Nephron progenitor cell (in vitro differentiated cells): ENCODE measurements around the gene TEN1.
A peak's percentile ranks its signal among the peaks of the same experiment; 100 is the strongest.

Experiments used
- DNase-seq: peaks from one replicate; pipeline ENCODE4 v3.0.0; 2021
- H3K27ac Mint-ChIP-seq: 2 replicates; pipeline ENCODE4 v1.8.0; 2021; ENCODE audit warnings: mild to moderate bottlenecking, moderate library complexity, mixed read lengths
- H3K27me3 Mint-ChIP-seq: 2 replicates; pipeline ENCODE4 v1.8.0; 2021; ENCODE audit warnings: mild to moderate bottlenecking, low read depth, mixed read lengths; ENCODE audit not compliant: poor library complexity
- H3K36me3 Mint-ChIP-seq: 2 replicates; pipeline ENCODE4 v1.8.0; 2021; ENCODE audit warnings: low read depth, mixed read lengths
- H3K4me1 Mint-ChIP-seq: 2 replicates; pipeline ENCODE4 v1.8.0; 2021; ENCODE audit warnings: mixed read lengths
- H3K4me3 Mint-ChIP-seq: 2 replicates; pipeline ENCODE4 v1.8.0; 2021; ENCODE audit warnings: mild to moderate bottlenecking, moderate library complexity, mixed read lengths
- H3K9me3 Mint-ChIP-seq: 2 replicates; pipeline ENCODE4 v1.8.0; 2021; ENCODE audit warnings: mild to moderate bottlenecking, moderate library complexity, mixed read lengths
- TF ChIP-seq, protein P1 (sequence below): fragments of 200-600 bp; sonication (generic); IDR thresholded peaks from 2 replicates; pipeline ENCODE4 v1.5.0; 2021; ENCODE audit warnings: antibody characterized with exemption

TEN1 gene

DNA sequence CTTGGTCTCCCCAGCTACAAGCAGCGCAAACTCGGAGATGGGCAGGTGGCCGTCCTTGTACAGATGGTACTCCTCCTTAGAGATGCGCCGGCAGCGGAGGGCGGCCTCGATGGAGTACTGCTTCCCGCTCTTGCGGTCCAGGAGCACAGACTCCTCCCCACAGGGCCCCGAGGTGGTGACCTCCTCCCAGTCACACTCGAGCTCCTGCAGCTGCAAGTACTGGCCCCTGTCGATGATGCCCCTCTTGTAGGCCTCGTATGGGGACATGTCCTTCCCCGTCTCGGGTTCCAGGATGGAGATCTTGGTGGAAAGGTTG, 28.8 kb downstream of the TEN1 start:
- peaks cover 1% of the 10 kb centered on the region for H3K27me3 Mint-ChIP-seq
- peaks cover 8% of the 10 kb centered on the region for H3K36me3 Mint-ChIP-seq
- H3K9me3 Mint-ChIP-seq: no peaks in the 10 kb centered on the region
- TF ChIP-seq, protein P1, sequence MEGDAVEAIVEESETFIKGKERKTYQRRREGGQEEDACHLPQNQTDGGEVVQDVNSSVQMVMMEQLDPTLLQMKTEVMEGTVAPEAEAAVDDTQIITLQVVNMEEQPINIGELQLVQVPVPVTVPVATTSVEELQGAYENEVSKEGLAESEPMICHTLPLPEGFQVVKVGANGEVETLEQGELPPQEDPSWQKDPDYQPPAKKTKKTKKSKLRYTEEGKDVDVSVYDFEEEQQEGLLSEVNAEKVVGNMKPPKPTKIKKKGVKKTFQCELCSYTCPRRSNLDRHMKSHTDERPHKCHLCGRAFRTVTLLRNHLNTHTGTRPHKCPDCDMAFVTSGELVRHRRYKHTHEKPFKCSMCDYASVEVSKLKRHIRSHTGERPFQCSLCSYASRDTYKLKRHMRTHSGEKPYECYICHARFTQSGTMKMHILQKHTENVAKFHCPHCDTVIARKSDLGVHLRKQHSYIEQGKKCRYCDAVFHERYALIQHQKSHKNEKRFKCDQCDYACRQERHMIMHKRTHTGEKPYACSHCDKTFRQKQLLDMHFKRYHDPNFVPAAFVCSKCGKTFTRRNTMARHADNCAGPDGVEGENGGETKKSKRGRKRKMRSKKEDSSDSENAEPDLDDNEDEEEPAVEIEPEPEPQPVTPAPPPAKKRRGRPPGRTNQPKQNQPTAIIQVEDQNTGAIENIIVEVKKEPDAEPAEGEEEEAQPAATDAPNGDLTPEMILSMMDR: no peak
- no peak overlapping the region for H3K27ac Mint-ChIP-seq
- DNase-seq: no peak
- no peak overlapping the region for H3K4me3 Mint-ChIP-seq
- H3K4me1 Mint-ChIP-seq: peaks cover 16% of the 10 kb centered on the region

DNA sequence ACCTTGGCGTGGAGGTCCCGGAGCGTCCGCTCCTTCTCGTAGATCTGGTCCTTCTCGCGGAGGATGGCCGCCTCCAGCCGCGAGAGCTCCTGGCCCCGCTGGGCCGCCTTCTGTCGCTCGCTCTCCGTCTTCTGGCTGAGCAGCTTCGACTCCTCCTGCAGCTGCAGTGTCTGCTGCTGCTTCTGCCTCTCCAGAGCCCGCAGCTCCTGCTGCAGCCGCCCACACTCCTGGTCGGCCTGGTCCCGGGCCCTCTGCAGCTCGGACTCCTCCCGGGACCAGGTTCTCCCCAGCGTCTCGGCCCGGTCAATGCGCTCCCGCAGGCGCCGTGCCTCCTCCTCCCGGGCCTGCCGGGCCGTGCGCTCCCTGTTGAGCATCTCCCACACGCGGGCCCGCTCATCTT, 29.2 kb downstream of the TEN1 start:
- H3K36me3 Mint-ChIP-seq: peaks cover 8% of the 10 kb centered on the region

DNA sequence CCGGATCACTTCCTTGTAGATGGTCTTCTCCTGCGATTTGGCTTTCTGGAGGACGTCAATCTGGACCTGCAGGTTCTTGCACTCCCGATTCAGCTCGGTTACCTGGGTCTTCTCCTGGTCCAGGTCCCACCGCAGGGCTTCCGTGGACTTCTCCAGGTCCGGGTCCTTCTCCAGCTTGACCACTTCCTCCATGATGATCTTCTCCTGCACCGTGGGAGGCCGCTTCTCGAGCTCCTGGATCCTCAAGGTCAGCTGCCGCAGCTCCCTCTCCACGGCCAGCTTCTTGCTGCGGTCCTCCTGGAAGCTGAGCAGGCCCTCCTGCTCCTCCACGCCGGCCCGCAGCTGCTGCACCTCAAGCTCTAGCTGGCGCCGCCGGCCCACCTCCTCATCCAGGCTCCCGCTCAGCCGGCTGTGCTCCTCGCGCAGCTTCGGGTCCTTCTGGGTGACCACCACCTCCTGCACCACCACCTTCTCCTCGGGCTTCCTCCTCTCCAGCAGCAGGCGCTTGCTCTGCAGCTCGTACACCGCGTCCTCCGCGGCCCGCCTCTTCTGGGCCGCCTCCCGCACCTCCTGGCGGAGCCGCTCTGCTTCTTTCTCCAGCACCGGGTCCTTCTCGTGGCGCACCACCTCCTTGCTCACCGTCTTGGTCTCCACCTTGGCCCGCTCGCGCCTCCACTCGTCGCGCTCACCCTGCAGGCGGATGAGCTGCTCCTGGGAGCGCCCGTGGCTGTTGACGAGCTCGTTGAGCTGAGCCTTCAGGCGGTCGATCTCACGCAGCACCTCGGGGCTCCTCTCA, 29.8 kb downstream of the TEN1 start:
- H3K4me3 Mint-ChIP-seq: no peak overlapping the region
- H3K27me3 Mint-ChIP-seq: peaks cover 8% of the 10 kb centered on the region
- H3K4me1 Mint-ChIP-seq: peaks cover 23% of the 10 kb centered on the region
- DNase-seq: no peak
- H3K9me3 Mint-ChIP-seq: no peaks in the 10 kb centered on the region
- TF ChIP-seq, protein P1: no peak
- peaks cover 8% of the 10 kb centered on the region for H3K36me3 Mint-ChIP-seq
- H3K27ac Mint-ChIP-seq: no peak overlapping the region

More for the DNA sequence above, 29.2 kb downstream of the TEN1 start:
- Mint-ChIP-seq H3K4me3 (no peak overlapping the region), H3K9me3 (no peaks in the 10 kb centered on the region), H3K4me1 (peaks cover 16% of the 10 kb centered on the region), H3K27me3 (peaks cover 5% of the 10 kb centered on the region), H3K27ac (no peak overlapping the region)
- no peak for DNase-seq
- TF ChIP-seq, protein P1: no peak

DNA sequence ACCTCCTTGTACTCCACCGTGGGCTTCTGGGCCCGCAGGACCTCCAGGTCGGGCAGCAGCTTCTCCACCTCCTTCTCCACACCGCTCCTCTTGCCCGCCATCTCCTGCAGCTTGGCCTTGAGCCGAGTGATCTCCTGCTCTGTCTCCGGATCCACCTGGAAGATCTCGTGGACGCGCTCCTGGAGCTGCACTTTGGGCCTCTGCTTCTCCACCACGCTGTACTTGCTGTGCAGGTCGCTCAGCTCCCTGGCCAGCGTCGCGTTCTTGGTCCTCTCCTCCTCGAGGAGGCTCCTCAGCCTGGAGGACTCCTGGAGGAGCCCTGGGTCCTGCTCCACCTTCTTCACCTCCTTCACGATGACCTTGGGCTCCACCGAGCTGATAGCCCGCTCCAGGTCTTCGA, 30.4 kb downstream of the TEN1 start:
- TF ChIP-seq, protein P1: no peak
- Mint-ChIP-seq H3K27ac (peak overlapping the region; percentile 36), H3K4me3 (no peak overlapping the region), H3K36me3 (peaks cover 8% of the 10 kb centered on the region), H3K27me3 (peaks cover 11% of the 10 kb centered on the region), H3K4me1 (peaks cover 26% of the 10 kb centered on the region), H3K9me3 (no peaks in the 10 kb centered on the region)
- no peak for DNase-seq

DNA sequence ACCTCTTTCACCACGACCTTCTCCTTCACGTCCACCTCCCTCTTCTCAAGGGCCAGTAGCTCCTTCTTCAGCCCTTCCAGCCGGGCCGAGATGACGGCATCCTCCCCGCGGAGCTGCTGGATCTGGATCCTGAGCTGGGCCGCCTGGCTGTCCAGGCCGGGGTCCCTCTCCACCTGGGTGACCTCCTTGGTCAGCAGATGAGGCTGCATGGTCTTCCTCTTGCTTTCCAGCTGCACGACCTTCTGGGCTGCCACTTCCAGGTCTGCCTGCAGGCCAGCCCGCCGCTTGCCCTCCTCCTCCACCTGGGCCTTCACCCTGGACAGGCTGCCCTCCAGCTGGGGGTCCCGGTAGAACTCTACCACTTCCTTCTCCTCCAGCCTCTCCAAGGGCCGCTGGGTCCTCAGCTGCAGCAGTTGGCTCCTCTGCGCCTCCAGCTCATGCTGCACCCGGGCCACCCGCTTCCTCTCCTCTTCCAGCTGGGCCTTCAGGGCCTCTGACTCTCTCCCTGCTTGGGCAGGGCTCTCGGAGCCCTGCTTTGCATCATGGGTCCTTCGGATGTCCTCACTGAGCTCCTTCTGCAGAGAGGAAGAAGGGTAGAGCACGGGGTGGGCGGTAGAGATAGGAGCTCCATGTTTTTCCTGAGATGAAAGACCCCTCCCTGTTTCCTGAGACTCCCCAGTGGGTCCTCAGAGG, 31.1 kb downstream of the TEN1 start:
- H3K36me3 Mint-ChIP-seq: peaks cover 8% of the 10 kb centered on the region
- DNase-seq: no peak
- no peak overlapping the region for H3K27ac Mint-ChIP-seq
- H3K9me3 Mint-ChIP-seq: no peaks in the 10 kb centered on the region
- H3K4me1 Mint-ChIP-seq: peaks cover 25% of the 10 kb centered on the region
- TF ChIP-seq, protein P1: no peak
- H3K27me3 Mint-ChIP-seq: peaks cover 11% of the 10 kb centered on the region
- H3K4me3 Mint-ChIP-seq: no peak overlapping the region
